Chondrocyte (in vitro differentiated cells): Measurements from ENCODE around the gene KRT78. TPM values are rescaled to one million over a fixed set of nuclear protein-coding genes. Genes with fewer than 3 reads are reported as not detected.

ENCODE experiments used
- DNase-seq: peaks from one replicate; pipeline ENCODE4 v3.0.0; 2021; ENCODE audit warnings: mixed read lengths, low spot score
- H3K27ac Mint-ChIP-seq: one replicate; pipeline ENCODE4 v1.8.0; 2021; ENCODE audit warnings: mild to moderate bottlenecking, moderate library complexity, mixed read lengths; ENCODE audit not compliant: unreplicated experiment
- H3K27me3 Mint-ChIP-seq: 2 replicates; pipeline ENCODE4 v1.8.0; 2021; ENCODE audit warnings: low read depth, mixed read lengths
- H3K36me3 Mint-ChIP-seq: 2 replicates; pipeline ENCODE4 v1.8.0; 2021; ENCODE audit warnings: low read depth, mixed read lengths
- H3K4me1 Mint-ChIP-seq: 2 replicates; pipeline ENCODE4 v1.8.0; 2021; ENCODE audit warnings: low read depth, mild to moderate bottlenecking, mixed read lengths
- H3K4me3 Mint-ChIP-seq: one replicate; pipeline ENCODE4 v1.8.0; 2021; ENCODE audit warnings: mild to moderate bottlenecking, moderate library complexity, mixed read lengths; ENCODE audit not compliant: unreplicated experiment
- H3K9me3 Mint-ChIP-seq: 2 replicates; pipeline ENCODE4 v1.8.0; 2021; ENCODE audit warnings: low read depth, mixed read lengths
- CTCF ChIP-seq: fragments of 200-600 bp; sonication (generic); IDR thresholded peaks from 2 replicates; pipeline ENCODE4 v1.5.0; 2021; ENCODE audit warnings: antibody characterized with exemption, mild to moderate bottlenecking, moderate library complexity
- long read RNA-seq: library from polyadenylated mRNA; stranded (forward); transcript quantifications from one replicate; pipeline ENCODE4 v2.0.0, GENCODE V29; 2021
- total RNA-seq: library from RNA; stranded (reverse); gene quantifications from 3 replicates; pipeline ENCODE4 v1.2.1, GENCODE V29; 2021

The KRT78 gene
- total RNA-seq, result not detected in 3 replicates
- long read RNA-seq, result 0 reads

DNA sequence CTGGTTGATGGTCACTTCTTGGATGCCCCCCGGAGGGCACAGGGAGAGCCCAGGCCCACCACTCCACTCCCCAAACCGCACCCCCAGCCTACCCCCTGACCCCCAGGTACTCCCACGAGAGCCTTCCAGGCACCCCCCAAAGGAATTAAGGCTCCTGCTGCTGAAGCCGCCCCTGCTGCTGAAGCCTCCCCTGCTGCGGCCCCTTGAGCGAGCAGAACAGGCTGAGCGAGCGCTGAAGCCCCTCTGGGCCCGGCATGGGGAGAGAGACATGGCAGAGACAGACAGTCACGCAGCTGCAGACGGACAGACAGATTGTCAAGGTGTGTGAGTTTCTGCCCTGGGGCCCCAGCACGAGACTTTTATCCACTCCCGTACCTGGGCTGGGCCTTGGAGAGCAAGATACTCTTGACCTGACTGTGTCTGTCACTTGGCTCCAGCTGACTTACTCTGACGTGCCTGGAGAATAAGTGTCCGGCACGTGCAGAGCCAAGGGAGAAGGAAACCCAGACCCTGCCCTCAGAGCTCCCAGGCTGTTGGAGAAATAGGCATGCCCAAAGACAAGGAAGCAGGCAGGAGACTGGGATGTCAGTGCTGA lies at the start of gene KRT78:
KRT78 (minus strand) TSS at position 334 of the 595 bp plus-strand sequence; CDS start at position 270, 64 bp downstream.
- Mint-ChIP-seq H3K4me3 (no peak within 1 kb of the TSS), H3K4me1 (no peaks in the 10 kb centered on the region), H3K9me3 (peaks cover 4% of the 10 kb centered on the region), H3K36me3 (peaks cover 2% of the 10 kb centered on the region), H3K27ac (no peak within 1 kb of the TSS), H3K27me3 (peaks cover 35% of the 10 kb centered on the region)
- TF ChIP-seq CTCF, result no peak
- DNase-seq, result peak; percentile 81

DNA sequence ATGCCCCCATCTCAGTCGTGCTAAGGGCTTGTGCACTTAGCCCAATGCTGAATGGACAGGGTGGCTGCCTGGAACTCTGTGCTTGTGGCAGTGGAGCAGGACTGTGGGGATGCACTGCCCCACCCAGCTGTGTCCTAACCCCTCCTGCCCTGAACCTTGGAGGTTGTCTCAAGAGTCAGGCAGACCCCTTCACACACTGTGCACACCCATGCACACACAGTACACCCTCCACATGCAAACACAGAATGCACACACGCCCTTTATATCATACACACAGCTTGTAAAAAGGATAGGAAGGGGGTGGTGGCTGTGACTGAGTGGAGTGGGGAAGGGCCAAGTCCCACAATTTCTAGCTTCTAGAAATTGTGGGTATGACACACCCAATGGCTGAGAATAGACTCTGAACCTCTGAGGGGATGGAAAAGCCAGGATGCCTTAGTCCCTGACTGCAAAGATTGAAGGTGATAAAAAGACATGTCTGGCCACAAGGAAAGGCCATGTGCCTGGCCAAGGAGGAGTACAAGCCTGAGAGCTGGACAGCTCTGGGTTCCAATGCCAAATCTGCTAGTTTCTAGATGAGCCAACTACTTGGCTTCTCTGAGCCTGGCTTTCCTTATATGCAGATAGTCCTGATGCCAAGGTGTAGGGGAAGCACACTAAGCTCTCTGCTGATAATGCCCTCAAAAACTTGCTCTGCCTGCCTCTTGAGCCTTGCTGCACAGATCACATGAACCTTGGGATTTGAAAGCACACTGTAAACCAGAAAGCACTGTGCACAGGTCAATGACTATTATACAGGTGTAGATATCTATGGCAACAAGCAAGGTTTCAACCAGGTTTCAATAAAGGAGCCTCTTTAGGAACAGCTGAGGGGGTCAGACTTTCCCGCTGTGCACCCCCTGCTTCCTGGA lies 47.7 kb upstream of the KRT78 start:
- no peak for TF ChIP-seq CTCF
- Mint-ChIP-seq H3K36me3 (peaks cover 1% of the 10 kb centered on the region), H3K27me3 (no peaks in the 10 kb centered on the region), H3K27ac (no peak overlapping the region), H3K4me3 (no peak overlapping the region), H3K4me1 (peaks cover 19% of the 10 kb centered on the region), H3K9me3 (no peaks in the 10 kb centered on the region)
- no peak for DNase-seq

DNA sequence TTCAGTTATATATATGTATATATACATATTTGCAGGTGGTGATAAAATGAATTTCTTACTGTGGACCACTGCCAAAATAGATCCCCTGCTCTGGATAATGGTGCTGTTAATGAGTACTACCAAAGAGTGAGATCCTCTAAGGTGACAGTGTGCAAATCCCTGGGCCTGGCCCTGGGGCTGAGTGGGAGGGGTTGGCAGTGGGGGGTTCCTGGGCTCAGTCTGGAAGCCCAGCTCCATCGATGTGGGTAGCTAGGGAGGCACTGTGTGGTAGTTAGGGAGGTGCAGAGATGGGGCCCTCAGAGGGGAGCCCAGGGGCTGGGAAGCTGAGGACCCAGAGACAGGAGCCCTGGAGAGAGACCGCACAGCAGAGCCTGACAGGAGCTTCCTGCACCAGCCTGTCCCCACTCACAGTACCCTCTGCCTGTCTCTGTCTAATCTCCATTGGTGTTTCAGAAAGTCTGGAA lies 47.0 kb upstream of the KRT78 start:
- H3K27me3 Mint-ChIP-seq, result no peaks in the 10 kb centered on the region
- DNase-seq, result no peak
- no peak for TF ChIP-seq CTCF
- no peaks in the 10 kb centered on the region for H3K9me3 Mint-ChIP-seq
- peaks cover 19% of the 10 kb centered on the region for H3K4me1 Mint-ChIP-seq
- H3K27ac Mint-ChIP-seq, result no peak overlapping the region
- H3K36me3 Mint-ChIP-seq, result peaks cover under 1% of the 10 kb centered on the region
- no peak overlapping the region for H3K4me3 Mint-ChIP-seq

- no peaks in the 10 kb centered on the region for H3K27me3 Mint-ChIP-seq
- H3K27ac Mint-ChIP-seq, result no peak overlapping the region
- H3K9me3 Mint-ChIP-seq, result no peaks in the 10 kb centered on the region
- no peak for TF ChIP-seq CTCF
- H3K4me1 Mint-ChIP-seq, result peaks cover 21% of the 10 kb centered on the region
- no peak for DNase-seq
- H3K36me3 Mint-ChIP-seq, result no peaks in the 10 kb centered on the region
- no peak overlapping the region for H3K4me3 Mint-ChIP-seq
Observed at GRCh38 chr12:52892974-52893373, 44.2 kb upstream of the KRT78 start.

DNA sequence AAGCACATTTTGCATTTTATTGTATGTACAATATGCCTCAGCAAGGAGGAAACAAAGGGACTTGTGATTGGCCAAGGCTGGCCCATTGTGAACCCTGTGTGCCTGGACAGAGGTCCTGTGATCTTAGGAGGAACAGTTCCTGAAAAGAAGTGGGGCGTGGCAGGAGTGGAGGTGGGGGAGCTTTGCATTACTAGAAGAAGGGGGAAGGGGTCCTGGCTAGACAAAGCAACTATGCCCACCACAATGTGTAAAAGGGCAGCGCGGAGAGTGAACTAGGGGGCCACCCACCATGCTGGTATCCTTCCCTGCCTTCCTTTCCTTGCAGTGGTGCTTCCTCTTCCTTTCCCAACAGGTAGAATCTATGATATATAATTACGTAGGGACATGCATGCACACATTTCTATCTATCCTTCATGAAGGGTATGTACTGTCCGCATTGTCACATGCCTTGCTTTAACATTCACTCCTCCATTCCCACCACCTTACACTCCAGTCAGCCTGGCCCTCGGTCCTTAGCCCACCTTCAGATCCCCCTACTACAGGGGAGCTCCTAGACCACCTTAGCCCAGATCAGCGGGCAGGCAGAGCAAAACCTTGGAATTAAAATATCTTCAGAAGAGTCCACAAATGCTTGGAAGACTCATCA lies 43.5 kb upstream of the KRT78 start:
- TF ChIP-seq CTCF, result no peak
- Mint-ChIP-seq H3K36me3 (no peaks in the 10 kb centered on the region), H3K27me3 (no peaks in the 10 kb centered on the region), H3K27ac (peak overlapping the region; percentile 6), H3K4me1 (peaks cover 24% of the 10 kb centered on the region), H3K4me3 (no peak overlapping the region), H3K9me3 (no peaks in the 10 kb centered on the region)
- no peak for DNase-seq
